HG03159 (cell line): ENCODE data around the gene MAMDC2.

Experiments
- ATAC-seq: cut with Tn5 transposase; IDR thresholded peaks from one replicate; pipeline ENCODE4 v1.9.1; 2021; ENCODE audit warnings: mild to moderate bottlenecking, moderate library complexity; ENCODE audit not compliant: unreplicated experiment

MAMDC2 gene, protein sequence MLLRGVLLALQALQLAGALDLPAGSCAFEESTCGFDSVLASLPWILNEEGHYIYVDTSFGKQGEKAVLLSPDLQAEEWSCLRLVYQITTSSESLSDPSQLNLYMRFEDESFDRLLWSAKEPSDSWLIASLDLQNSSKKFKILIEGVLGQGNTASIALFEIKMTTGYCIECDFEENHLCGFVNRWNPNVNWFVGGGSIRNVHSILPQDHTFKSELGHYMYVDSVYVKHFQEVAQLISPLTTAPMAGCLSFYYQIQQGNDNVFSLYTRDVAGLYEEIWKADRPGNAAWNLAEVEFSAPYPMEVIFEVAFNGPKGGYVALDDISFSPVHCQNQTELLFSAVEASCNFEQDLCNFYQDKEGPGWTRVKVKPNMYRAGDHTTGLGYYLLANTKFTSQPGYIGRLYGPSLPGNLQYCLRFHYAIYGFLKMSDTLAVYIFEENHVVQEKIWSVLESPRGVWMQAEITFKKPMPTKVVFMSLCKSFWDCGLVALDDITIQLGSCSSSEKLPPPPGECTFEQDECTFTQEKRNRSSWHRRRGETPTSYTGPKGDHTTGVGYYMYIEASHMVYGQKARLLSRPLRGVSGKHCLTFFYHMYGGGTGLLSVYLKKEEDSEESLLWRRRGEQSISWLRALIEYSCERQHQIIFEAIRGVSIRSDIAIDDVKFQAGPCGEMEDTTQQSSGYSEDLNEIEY

DNA sequence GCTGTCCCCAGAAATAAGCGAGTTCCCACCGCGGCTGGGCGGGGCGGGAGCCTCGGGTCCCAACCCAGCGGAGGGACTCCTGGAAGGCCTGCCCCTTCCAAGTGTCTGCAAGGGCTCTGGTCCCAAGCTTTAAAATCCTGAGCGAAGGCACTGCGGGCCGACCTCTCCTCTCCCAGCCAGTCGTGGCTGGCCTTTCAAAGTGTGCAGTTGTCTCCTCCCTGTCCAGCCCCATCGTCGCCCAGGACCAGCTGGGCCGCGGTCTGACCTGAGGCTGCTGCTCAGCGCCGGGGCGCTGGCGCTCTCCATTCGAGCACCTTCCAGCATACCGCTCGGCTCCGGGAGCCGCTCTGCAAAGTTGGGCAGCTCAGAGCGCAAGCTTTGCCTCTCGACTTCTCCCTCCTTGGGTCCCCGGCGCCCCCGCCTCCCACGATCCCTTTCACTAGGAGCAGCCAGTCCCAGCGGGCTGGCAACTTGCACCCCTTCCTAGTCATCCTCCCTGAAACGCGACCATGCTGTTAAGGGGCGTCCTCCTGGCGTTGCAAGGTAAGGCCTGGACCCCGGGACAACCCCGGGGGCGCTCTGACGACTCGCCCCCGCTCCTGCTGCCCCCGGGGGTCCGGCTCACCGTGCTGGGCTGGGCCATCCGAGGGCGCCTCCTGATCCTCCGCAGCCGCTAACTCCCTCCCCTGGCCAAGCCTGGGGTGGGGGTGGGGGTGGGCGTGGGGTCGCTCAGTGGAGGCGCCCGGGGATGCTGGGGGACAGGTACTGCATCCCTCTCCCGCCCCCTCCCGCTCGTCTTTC lies at the start of gene MAMDC2:
Gene MAMDC2 (plus strand): TSS at position 160 of the 801 bp plus-strand sequence. CDS start 350 bp downstream, at position 510.
- ATAC-seq, result no peak

DNA sequence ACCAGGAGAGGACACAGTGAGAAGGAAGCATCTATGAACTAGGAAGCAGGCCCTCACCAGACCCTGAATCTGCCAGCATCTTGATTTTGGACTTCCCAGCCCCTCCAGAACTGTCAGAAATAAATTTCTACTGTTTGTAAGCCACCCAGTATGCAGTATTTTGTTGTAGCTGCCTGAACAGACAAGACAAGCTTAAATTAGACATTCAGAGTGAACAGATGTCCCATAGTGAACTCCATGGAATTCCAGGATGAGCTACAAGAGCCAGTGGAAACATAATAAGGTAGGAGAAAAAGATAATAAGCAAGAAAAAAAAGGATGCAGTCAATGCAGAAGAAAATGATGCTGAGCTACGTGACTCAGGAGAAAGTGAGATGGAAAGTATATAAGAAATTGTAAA lies 47.8 kb upstream of the MAMDC2 start:
- ATAC-seq, result no peak

DNA sequence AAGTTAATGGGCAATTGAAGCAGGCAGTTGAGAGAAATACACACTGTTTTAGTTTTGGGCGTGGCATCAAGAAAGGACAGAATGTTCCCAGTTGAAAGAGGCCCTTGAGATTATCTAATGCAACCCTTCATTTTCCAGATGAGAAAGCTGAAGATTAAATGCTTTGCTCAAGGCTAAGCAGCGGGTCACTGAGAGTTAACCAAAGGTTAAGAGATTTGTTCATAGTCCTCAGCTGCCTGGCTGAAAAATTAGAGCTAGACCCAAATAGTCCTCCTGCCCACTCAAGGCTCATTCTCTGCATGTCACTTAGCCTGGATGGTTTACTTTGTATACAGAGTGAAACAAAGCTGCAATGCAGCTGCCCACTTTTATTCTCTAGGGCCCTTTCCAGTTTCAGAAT lies 46.7 kb upstream of the MAMDC2 start:
- ATAC-seq, result no peak

DNA sequence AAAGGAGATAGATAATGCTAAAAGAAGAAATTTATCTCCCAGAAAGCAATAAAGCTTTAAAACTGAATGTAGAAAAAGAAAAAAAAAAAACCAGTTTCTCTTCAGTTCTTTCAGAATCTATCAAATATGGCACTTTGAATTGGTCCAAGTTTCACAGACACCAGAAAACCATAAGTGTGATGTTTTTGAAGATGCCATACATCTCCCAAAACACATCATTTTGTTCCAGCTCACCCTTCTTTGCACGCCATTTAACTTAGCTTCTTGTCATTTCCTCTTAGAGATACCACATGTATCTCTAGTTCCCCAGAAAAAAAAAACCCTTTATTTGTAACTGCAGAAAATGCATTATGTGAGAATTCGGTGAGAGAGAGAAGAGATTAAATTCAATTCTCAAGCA lies 46.1 kb upstream of the MAMDC2 start:
- ATAC-seq, result no peak

DNA sequence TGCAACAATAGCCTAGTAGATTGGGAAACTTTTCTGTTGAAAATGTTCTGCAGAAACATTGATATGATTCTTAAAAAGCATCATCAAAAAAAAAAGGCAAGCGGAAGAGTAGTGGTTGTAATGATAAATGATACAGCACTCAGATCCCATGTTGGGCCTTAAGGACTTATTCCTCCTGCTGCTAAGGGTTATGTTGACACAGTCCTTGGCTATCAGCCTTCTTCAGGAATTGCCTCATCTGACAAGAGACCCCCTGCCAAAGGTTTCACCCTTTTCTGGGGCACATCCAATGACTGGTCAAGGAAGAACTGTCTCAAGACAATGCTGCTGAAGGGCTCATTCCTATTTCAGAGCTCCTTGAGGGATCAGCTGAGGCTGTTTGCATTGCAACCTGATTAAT lies 44.3 kb upstream of the MAMDC2 start:
- ATAC-seq, result no peak

DNA sequence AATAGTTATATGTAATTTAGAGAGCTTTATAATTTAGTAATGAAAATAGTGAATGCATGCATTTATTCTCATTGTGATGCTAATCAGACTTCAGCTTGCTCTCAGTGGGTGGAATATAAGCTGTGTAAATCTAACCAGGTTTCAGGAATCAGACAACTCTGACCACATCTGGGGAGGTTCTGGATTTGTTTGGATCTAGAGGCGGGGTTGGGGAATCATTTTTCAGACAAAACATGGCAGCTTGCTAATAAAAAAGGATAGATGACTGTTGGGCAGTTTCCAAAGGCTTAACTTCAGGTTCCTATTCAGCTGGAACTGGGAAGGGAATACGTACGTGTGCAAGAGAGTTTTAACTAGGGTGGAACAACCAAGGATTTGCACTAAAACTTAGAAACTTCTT lies 43.2 kb upstream of the MAMDC2 start:
- no peak for ATAC-seq

DNA sequence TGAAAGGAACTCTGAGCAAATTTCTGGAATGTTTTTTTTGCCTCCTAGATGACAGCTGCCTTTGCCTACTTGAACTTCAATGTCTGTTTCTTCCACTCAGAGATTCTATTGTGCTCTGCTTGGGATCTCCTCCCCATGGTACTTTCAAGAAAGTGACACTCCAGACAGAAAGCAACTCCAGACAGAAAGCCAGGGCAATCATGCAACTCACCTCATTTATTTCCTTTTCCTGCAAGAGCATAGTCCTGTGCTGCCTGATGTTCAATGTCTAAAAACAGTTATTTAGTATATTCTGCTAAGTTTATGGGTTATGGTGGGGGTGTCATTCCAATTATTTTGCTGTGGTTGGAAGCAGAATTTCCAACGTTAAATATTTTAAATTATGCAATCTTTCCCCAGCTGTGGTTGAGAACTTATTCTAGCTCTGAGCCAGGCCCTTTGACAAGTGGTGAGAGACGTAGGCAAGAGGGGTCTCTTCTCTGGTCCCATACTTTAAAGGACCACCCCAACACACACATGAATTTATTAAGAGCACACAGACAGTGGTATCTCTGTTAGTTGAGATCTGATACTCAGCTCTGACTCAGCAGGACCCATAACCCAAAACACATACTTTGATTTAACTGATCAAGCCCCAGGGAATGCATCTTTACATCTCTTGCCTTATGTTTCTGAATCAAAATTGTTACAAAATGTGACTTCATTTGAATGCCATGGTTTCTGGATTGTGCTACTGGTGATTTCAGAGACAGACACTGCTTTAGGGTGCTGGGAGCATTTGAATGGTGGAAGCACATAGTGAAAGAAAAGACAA lies 39.5 kb upstream of the MAMDC2 start:
- ATAC-seq, result no peak

DNA sequence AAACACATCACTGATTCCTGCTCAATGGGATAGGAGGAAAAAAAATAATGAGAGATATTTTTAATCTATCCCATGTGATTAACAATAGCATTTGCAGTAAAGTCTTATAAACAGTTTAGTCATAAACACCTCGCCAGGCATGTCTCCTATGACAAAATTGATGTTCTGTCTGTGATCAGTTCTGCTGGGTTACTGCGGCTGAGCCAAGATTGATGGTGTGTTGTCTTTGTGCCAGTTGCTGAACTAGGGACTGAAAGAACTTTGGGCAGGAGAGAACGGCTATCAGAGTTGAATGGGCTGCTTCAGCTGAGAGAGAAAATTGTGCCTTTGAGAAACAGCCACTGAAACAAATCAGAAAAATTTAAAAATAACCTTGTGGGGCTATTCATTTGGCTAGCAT lies 37.3 kb upstream of the MAMDC2 start:
- ATAC-seq, result no peak

DNA sequence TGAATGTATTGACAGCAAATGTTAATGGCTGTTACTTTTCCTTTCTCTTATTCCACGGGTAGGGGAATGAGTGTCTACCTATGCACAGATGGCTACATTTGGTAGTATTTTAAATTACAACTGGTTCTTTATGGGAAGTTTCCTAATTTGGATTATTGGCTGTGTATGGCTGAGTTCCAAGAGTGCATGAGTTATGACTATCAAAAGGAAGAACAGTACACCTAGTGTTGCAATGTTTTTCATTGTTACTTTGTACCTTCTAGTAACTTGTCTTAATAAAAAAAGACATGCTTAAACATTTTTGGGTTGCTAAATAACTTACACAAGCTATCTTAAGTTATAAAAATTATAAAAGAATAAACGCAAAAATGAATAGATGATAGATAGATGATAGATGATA lies 35.8 kb upstream of the MAMDC2 start:
- no peak for ATAC-seq

DNA sequence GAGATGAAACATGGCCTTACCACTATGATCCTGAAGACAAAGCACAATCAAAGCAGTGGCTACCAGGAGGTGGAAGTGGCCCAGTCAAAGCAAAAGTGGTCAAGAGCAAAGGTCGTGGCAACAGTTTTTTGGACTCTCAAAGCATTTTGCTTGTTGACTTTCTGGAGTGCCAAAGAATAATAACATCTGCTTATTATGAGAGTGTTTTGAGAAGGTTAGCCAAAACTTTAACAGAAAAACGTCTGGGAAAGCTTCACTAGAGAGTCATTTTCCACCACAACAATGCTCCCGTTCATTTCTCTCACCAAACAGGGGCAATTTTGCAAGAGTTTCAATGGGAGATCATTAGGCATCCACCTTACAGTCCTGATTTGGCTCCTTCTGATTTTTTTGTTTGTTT lies 33.6 kb upstream of the MAMDC2 start:
- ATAC-seq, result no peak

DNA sequence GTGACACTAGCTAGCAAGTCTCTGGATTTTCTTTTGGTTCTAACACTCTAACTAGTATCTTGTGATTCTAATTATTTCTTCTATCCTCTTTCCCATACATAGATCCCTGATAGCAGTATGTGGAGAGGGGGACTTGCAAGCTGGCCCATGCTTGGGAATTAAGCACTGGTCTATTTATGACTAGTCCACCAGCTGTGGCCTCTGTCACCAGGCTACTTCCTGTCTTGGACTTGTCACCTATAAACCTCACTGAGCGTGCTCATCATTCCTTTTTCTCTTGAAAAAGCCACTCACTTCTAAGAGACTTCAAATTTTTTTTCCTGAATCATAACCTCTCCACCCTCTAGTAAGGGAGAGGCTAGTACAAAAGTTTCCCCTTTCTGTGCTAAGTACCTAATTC lies 32.3 kb upstream of the MAMDC2 start:
- ATAC-seq, result no peak

DNA sequence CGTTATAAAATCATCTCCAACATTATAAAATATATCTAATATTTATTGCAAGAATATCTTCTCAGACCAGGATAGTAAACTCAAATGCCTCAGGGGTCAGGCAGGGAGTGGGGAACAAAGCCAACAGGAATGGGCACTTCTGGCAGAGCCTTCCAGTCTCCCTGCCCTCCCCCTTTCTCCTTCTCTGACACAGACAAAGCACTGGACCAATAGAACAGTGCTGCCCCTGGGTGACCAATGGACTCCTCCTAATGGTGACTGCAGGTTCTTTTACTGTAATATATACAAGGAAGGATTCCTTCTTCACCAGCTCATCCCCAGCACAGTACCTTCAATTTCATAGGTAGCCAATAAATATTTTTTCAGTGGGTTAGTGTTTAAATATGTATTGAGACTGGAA lies 31.1 kb upstream of the MAMDC2 start:
- ATAC-seq, result no peak

DNA sequence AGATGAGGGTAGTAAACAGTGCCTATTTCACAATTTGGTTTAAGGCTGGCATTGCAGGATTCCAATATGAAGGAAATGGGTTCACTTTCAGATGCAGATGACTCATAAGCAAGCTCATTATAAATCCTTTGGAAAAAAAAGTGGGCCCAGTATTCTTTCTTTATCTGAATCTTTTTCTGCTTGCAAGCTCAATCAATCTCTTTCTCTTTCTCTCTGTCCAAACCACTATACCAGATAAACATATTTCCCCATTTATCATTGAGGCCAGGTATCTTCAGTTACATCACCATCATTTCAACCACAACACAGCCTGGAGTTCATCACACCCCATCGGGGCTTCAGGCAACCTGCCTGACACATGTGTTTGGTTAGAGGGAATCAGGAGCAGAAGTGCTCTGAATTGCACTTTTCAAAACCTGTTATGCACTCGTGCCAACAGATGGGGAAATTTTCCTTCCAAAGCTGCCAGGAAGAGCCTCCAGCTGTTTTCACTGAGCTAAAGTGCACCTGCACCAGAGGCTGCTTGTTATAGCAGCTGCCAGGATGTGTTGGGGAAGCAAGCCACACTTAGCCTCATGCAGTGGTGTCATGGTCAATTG lies 30.0 kb upstream of the MAMDC2 start:
- no peak for ATAC-seq

DNA sequence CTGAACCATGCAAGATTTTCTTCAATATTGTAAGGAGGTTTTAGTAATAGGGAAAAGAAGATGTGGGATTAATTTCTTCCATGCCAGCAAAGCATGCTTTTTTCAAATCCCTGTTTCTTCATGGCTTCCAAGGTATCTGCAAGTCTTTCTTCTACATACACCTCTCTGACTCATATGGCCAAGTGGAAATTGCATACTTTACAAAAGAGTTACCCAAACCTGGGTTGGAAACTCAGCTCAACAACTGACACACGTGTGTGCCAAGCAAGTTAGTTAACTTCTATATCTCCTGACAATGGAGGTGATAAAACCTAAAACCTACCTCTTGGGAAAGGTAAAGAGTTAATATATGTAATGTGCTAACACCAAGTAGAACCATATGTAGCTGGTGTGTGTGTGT lies 28.5 kb upstream of the MAMDC2 start:
- no peak for ATAC-seq

DNA sequence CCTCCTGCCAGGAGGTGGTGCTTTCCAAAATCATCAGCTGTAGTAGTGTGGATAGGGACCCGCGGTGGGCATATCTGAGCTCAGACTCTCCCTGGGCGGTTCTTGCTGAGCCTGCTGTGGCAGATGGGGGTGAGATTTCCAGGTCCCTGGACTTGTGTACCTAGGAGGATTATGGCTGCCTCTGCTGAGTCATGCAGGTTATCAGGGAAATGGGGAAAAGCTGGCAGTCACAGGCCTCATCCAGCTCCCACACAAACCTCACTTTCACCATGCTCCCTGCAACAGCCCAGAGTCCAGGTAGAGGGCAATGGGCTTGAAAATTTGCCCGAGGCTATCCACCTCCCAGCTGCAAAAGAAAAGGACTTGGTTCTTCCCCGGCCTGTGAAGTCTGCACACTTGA lies 23.4 kb upstream of the MAMDC2 start:
- ATAC-seq, result no peak

DNA sequence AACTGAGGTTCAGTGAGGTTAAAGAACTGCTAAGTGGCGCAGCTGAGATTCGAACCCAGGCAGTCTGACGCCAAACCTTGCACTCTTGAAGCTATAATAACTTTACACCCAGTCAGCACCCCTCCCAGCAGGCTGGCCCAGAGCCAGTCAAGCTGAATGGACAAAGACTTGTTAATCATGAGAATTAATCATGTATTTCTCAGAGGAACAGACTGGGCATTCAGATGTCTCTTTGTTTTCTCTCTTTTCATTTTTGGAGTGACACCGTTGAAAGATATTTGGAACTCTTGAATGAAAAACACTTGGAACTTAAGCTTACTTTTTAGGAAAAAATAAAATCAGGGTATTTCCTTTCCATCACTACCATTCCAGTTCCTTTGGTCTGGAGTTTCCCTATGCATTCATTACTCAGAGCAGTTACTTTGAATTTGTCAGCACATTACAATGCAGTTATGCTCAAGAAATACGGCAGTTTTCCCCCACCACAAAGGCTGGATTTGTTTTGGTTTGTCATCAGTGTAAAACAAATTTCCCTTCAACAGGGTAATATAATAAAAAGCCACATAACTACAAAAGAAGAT lies 22.6 kb upstream of the MAMDC2 start:
- no peak for ATAC-seq

DNA sequence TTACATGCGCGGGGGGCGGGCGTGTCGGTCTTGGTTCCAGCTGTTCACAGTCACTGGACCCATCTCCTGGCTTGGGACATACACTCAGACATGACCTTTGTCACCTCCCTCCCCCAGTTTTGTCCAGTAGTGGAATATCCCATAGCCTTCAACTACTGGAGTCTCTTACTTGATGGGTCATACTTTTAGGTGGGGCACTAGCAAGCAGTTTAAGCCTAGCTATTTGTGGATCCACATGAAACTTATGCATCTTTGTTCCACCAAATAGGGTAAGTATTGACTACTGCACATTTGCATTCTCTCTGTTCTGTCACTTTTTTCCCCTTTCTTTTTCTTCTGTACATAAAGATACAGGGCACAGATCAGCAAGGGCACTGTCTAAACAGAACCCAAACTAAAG lies 15.4 kb upstream of the MAMDC2 start:
- ATAC-seq, result no peak

DNA sequence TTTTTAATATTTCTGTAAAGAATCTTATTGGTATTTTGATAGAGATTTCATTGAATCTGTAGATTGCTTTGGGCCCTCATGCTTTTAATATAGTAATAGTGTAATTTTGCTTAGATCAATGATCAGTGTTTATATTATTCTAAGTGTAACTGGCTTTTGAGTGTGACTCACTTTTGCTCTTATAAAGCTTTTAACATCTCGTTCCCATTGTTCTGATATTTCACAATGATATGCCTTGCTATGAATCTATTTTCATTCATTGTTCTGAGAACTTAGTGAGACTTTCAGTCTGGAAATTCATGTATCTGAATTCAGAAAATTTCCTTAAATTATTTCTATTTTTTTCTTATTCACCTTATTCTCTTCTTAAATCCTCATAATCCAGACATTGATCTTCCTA lies 13.5 kb upstream of the MAMDC2 start:
- ATAC-seq, result no peak

DNA sequence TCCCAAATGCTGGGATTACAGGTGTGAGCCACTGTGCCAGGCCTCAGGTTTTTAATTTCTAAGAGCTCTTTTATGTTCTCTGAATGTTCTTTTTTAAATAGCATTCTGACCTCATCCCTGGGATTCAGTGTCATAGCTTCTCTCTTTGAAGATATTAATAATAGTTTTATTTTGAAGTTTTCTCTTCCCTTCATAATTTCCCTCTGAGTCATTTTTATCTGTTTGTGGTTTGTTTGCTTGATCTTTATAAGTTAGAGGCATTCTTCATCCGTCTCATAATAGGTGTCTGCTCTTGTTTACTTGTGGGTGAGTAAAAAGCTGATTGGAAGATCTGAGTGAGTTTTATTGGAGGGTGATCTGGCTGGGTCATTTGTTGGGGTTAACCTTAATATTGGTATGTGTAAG lies 12.5 kb upstream of the MAMDC2 start:
- ATAC-seq, result no peak

DNA sequence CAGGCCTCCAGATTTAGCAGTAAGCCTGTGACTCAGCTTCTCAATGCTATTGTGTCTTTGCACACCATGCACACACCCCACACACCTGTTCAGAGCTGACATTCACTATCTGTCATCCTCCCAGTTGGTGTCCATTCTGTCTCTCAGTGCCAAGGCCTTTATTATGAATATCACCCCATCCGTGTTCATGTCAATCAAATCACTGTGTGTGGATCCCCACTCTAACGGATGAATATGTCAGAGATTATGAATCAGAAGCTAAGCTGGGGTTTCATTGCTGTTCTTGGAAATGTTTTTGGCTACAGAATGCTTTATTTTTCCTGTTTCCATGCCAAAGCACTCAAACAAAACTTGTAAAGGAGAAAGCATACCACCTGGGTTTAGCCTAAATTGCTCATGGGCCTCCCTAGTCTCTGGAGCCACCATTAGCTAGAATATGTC lies 9.4 kb upstream of the MAMDC2 start:
- no peak for ATAC-seq
